DND-41 (cell line): ENCODE results near the gene MTFMT.

Source experiments
- ATAC-seq: fragments of 200-7000 bp; cut with Tn5 transposase; 3 replicates; pipeline ENCODE4 v1.9.1; 2021; ENCODE audit warnings: low read depth; ENCODE audit not compliant: insufficient read depth
- DNase-seq: peaks from one replicate; pipeline ENCODE4 v3.0.0-alpha.2; 2020
- H2AFZ ChIP-seq: 2 replicates; pipeline ENCODE4 v1.6.0; 2012; ENCODE audit warnings: low read depth, low read length
- H3K27ac ChIP-seq: 2 replicates; pipeline ENCODE4 v1.5.1; 2012; ENCODE audit warnings: low read length, inconsistent platforms
- H3K27me3 ChIP-seq: fragments of 200-600 bp; sonication (generic); 2 replicates; pipeline ENCODE4 v1.6.0; 2012; ENCODE audit warnings: low read length, mild to moderate bottlenecking, inconsistent platforms; ENCODE audit not compliant: insufficient read depth, poor library complexity
- H3K36me3 ChIP-seq: 2 replicates; pipeline ENCODE4 v1.5.1; 2012; ENCODE audit warnings: low read length, inconsistent platforms; ENCODE audit not compliant: insufficient read depth
- H3K4me1 ChIP-seq: 2 replicates; pipeline ENCODE4 v1.5.1; 2012; ENCODE audit warnings: mild to moderate bottlenecking, low read length; ENCODE audit not compliant: insufficient read depth
- H3K4me2 ChIP-seq: 2 replicates; pipeline ENCODE4 v1.6.0; 2012; ENCODE audit warnings: mild to moderate bottlenecking, moderate library complexity, low read length, inconsistent platforms; ENCODE audit not compliant: insufficient read depth
- H3K4me3 ChIP-seq, 2 experiments: fragments of 200-600 bp in 1 of 2; shearing (Covaris generic) in 1 of 2; 2 replicates each; pipeline ENCODE4 v1.5.1; 2012 to 2016; ENCODE audit warnings: inconsistent platforms in 2 of 2, low read length in 2 of 2, mild to moderate bottlenecking in 2 of 2, low read depth in 1 of 2, moderate library complexity in 1 of 2
- H3K79me2 ChIP-seq: 2 replicates; pipeline ENCODE4 v1.6.0; 2012; ENCODE audit warnings: low read length, inconsistent platforms; ENCODE audit not compliant: insufficient read depth
- H3K9ac ChIP-seq: 2 replicates; pipeline ENCODE4 v1.6.0; 2012; ENCODE audit warnings: low read depth, mild to moderate bottlenecking, inconsistent platforms, low read length, moderate library complexity
- H3K9me3 ChIP-seq: 2 replicates; pipeline ENCODE4 v1.5.1; 2012; ENCODE audit warnings: low read length, moderate library complexity, mild to moderate bottlenecking, inconsistent platforms; ENCODE audit not compliant: insufficient read depth, severe bottlenecking
- H4K20me1 ChIP-seq: 2 replicates; pipeline ENCODE4 v1.6.0; 2012; ENCODE audit warnings: low read length; ENCODE audit not compliant: insufficient read depth
- EZH2 ChIP-seq: IDR thresholded peaks from 3 replicates; pipeline ENCODE4 v1.6.1; 2012; ENCODE audit warnings: borderline replicate concordance, low read depth, mild to moderate bottlenecking, moderate library complexity, low read length, inconsistent platforms; ENCODE audit not compliant: severe bottlenecking
- TF ChIP-seq, protein P1 (sequence below): IDR thresholded peaks from 2 replicates; pipeline ENCODE4 v1.5.1; 2012; ENCODE audit warnings: borderline replicate concordance, low read length, moderate library complexity, mild to moderate bottlenecking; ENCODE audit not compliant: poor library complexity, severe bottlenecking; ENCODE audit errors: extremely low read depth

The MTFMT gene

DNA sequence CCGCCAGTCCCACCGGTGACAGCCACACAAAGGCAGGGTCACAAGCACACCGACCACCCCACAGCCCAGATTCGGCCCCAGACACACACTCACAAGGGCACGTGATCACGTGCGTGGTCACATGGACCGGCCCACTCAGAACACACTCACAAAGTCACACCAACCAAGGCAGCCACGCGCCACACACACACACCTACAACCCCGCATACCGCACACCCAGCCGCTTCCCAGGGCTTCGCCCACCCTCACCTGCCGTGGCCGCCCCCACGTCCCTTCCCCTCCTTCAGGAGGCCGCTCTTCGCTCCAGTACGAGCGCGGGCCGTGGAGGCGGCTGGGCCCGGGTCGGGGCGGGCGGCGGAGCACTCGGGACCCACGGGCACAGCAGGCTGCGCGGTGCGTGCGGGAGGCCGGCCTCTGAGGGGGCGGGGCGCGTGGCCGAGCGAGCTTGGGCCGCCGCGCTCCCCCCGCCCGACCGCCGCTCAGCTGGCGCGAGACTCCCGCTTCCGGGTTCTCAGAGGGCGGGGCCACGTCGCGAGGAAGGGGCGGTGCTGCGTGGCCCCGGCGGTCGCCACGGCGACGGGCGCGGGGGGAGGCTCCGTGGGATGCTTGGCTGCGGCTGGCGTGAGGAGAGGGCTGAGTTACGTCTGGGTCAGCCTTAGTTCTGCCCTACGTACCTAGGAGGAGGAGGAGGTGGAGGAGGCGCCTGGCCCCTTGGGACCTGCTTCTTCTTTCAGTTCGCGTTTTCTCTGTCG, 39.8 kb downstream of the MTFMT start, which contains the start of gene SPG21:
TSS of gene SPG21 (minus strand) at position 499 of the 752 bp plus-strand sequence. CDS start 6,345 bp downstream, outside the sequence.
- ATAC-seq (peak; percentile 89), DNase-seq (peak; percentile 84)
- peak within 1 kb of the TSS; percentile 67 for H3K27ac ChIP-seq
- H3K79me2 ChIP-seq, result peaks cover 32% of the 10 kb centered on the region
- peaks cover 33% of the 10 kb centered on the region for H3K4me1 ChIP-seq
- no peaks in the 10 kb centered on the region for H4K20me1 ChIP-seq
- H3K9me3 ChIP-seq, result no peaks in the 10 kb centered on the region
- H3K4me3 ChIP-seq, result peak within 1 kb of the TSS; percentile 70 to 72; a peak in 3 of 4 replicates
- H2AFZ ChIP-seq, result peak within 1 kb of the TSS; percentile 96
- H3K27me3 ChIP-seq, result no peaks in the 10 kb centered on the region
- 0 out of 2 replicates have a peak, but pooled peaks cover 3% of the 10 kb centered on the region for H3K36me3 ChIP-seq
- TF ChIP-seq EZH2, result no peak
- TF ChIP-seq, protein P1, sequence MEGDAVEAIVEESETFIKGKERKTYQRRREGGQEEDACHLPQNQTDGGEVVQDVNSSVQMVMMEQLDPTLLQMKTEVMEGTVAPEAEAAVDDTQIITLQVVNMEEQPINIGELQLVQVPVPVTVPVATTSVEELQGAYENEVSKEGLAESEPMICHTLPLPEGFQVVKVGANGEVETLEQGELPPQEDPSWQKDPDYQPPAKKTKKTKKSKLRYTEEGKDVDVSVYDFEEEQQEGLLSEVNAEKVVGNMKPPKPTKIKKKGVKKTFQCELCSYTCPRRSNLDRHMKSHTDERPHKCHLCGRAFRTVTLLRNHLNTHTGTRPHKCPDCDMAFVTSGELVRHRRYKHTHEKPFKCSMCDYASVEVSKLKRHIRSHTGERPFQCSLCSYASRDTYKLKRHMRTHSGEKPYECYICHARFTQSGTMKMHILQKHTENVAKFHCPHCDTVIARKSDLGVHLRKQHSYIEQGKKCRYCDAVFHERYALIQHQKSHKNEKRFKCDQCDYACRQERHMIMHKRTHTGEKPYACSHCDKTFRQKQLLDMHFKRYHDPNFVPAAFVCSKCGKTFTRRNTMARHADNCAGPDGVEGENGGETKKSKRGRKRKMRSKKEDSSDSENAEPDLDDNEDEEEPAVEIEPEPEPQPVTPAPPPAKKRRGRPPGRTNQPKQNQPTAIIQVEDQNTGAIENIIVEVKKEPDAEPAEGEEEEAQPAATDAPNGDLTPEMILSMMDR, result no peak
- H3K9ac ChIP-seq, result peak within 1 kb of the TSS; percentile 77
- peak within 1 kb of the TSS; percentile 83 for H3K4me2 ChIP-seq

DNA sequence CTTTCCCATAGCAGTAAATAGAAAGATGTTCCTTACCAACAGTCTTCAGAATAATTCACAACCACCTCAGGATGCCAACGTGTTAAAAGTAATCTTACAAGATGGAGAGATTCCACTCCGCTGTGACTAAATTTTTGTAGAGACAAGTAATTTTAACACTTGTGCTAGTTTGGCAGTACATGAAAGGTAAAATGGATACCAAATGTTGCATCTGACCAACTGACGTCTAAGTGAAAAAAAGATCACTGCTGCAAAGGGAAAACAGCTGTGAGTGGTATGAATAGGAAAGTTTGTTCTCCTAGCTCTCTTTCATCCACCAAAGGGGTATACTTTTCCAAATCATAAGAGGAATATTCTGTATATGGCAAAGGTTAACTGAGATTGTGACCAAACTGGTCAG, 42.3 kb downstream of the MTFMT start:
- Histone ChIP-seq H3K27ac (no peak overlapping the region), H3K27me3 (no peaks in the 10 kb centered on the region), H2AFZ (no peak overlapping the region), H3K79me2 (peaks cover 36% of the 10 kb centered on the region), H3K4me1 (peaks cover 33% of the 10 kb centered on the region), H3K36me3 (peaks cover 3% of the 10 kb centered on the region; the same call in 1 of the 2 replicates), H3K4me2 (peak overlapping the region; percentile 46; the same call in 1 of the 2 replicates), H3K4me3 (no peak overlapping the region), H3K9ac (no peak overlapping the region), H3K9me3 (no peaks in the 10 kb centered on the region), H4K20me1 (no peaks in the 10 kb centered on the region; the same call in 1 of the 2 replicates)
- TF ChIP-seq EZH2, result no peak
- TF ChIP-seq, protein P1, result no peak
- ATAC-seq (no peak), DNase-seq (no peak)

DNA sequence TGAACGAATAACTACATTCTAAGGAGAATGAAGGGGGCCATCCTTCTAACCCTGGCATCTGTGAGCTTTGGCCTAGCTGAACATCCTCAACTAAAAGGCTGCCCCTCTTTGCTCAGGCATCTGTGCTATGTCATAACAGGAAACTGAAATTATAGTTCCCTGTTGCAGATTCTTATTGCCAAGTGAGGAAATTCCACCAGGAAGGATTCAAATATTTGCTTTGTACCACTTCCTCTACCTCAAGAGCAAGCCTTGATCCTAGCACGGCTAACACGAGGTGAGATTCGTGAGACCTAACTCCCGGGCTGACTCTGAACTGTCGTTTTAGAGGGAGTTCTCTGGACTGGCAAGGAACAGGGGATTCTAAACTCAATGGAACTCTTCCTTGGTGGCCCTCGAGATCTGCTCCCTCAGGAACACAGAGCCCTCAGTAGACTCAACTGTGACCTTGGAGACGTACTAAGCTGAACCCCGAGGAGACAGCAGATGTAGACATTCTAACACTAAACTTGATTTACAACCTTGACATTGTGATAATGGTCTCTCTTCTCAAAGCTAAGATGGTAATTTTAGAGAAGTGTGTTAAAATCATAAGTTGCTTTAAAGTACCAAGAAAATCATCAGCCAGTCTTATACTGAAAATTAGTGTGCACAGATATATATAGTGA, 43.9 kb downstream of the MTFMT start:
- DNase-seq (no peak), ATAC-seq (no peak)
- H3K9ac ChIP-seq, result no peak overlapping the region
- no peak overlapping the region for H2AFZ ChIP-seq
- peaks cover 6% of the 10 kb centered on the region; the same call in 1 of the 2 replicates for H3K36me3 ChIP-seq
- H3K4me2 ChIP-seq, result no peak overlapping the region
- no peaks in the 10 kb centered on the region; the same call in 1 of the 2 replicates for H4K20me1 ChIP-seq
- no peak overlapping the region for H3K4me3 ChIP-seq
- H3K4me1 ChIP-seq, result peaks cover 31% of the 10 kb centered on the region
- no peak for TF ChIP-seq EZH2
- TF ChIP-seq, protein P1, result no peak
- no peak overlapping the region for H3K27ac ChIP-seq
- H3K27me3 ChIP-seq, result no peaks in the 10 kb centered on the region
- no peaks in the 10 kb centered on the region for H3K9me3 ChIP-seq
- H3K79me2 ChIP-seq, result peaks cover 36% of the 10 kb centered on the region
